SK-N-SH treated with all-trans-retinoic acid at 6 μM for 48 hours (cell line): ENCODE results near the gene UBA6.
A peak's percentile ranks its signal among the peaks of the same experiment; 100 is the strongest.

Source experiments
- ATAC-seq: fragments of 200-7000 bp; cut with Tn5 transposase; 3 replicates; pipeline ENCODE4 v1.9.1; 2020; ENCODE audit warnings: mild to moderate bottlenecking, moderate library complexity
- ARNTL ChIP-seq: fragments of 450-650 bp; formaldehyde crosslinking; IDR thresholded peaks from 2 replicates; pipeline ENCODE4 v1.5.0; 2020; ENCODE audit warnings: low read depth, mild to moderate bottlenecking, moderate library complexity, borderline replicate concordance
- BACH2 ChIP-seq: fragments of 250-450 bp; sonication (Bioruptor Pico); IDR thresholded peaks from 2 replicates; pipeline ENCODE4 v1.9.0; 2021; ENCODE audit warnings: mild to moderate bottlenecking, borderline replicate concordance
- CREB5 ChIP-seq: fragments of 250-450 bp; sonication (Bioruptor Pico); IDR thresholded peaks from 2 replicates; pipeline ENCODE4 v1.5.1; 2020; ENCODE audit warnings: low read depth, mild to moderate bottlenecking, moderate library complexity
- CSDC2 ChIP-seq: fragments of 250-450 bp; sonication (Bioruptor Pico); IDR thresholded peaks from 2 replicates; pipeline ENCODE4 v1.5.0; 2020; ENCODE audit warnings: mild to moderate bottlenecking, moderate library complexity
- CSRNP3 ChIP-seq: fragments of 250-450 bp; sonication (Bioruptor Pico); IDR thresholded peaks from 2 replicates; pipeline ENCODE4 v1.5.1; 2021; ENCODE audit warnings: mild to moderate bottlenecking, moderate library complexity
- ESRRG ChIP-seq: fragments of 250-450 bp; sonication (Bioruptor Pico); IDR thresholded peaks from 2 replicates; pipeline ENCODE4 v1.6.1; 2021; ENCODE audit warnings: mild to moderate bottlenecking
- GLIS3 ChIP-seq: fragments of 250-450 bp; sonication (Bioruptor Pico); IDR thresholded peaks from 2 replicates; pipeline ENCODE4 v1.5.0; 2020; ENCODE audit warnings: mild to moderate bottlenecking, moderate library complexity
- ISL1 ChIP-seq: fragments of 250-450 bp; sonication (Bioruptor Pico); IDR thresholded peaks from 2 replicates; pipeline ENCODE4 v2.1.2; 2022; ENCODE audit warnings: mild to moderate bottlenecking, moderate library complexity
- OSR1 ChIP-seq: fragments of 250-450 bp; sonication (Bioruptor Pico); IDR thresholded peaks from 2 replicates; pipeline ENCODE4 v1.8.0; 2022; ENCODE audit warnings: moderate library complexity, mild to moderate bottlenecking, inconsistent platforms
- POU6F1 ChIP-seq: fragments of 250-450 bp; sonication (Bioruptor Pico); IDR thresholded peaks from 2 replicates; pipeline ENCODE4 v1.8.0; 2021; ENCODE audit warnings: low read depth, mild to moderate bottlenecking, moderate library complexity, borderline replicate concordance
- PPARA ChIP-seq: fragments of 250-450 bp; sonication (Bioruptor Pico); IDR thresholded peaks from 2 replicates; pipeline ENCODE4 v1.5.0; 2020; ENCODE audit warnings: mild to moderate bottlenecking, borderline replicate concordance
- RARB ChIP-seq: fragments of 250-450 bp; sonication (Bioruptor Pico); IDR thresholded peaks from 2 replicates; pipeline ENCODE4 v1.8.0; 2021; ENCODE audit warnings: mild to moderate bottlenecking, moderate library complexity
- SNAI2 ChIP-seq: fragments of 250-450 bp; sonication (Bioruptor Pico); IDR thresholded peaks from 2 replicates; pipeline ENCODE4 v1.5.0; 2020; ENCODE audit warnings: mild to moderate bottlenecking, moderate library complexity
- TCF4 ChIP-seq: fragments of 250-450 bp; sonication (Bioruptor Pico); IDR thresholded peaks from 2 replicates; pipeline ENCODE4 v1.8.0; 2021; ENCODE audit warnings: mild to moderate bottlenecking, moderate library complexity, borderline replicate concordance
- TSHZ2 ChIP-seq: fragments of 250-450 bp; sonication (Bioruptor Pico); IDR thresholded peaks from 2 replicates; pipeline ENCODE4 v1.5.0; 2020; ENCODE audit warnings: mild to moderate bottlenecking, moderate library complexity
- ZFP3 ChIP-seq: fragments of 250-450 bp; sonication (Bioruptor Pico); IDR thresholded peaks from 2 replicates; pipeline ENCODE4 v1.5.0; 2020; ENCODE audit warnings: mild to moderate bottlenecking, moderate library complexity
- ZFP30 ChIP-seq: fragments of 450-650 bp; formaldehyde crosslinking; IDR thresholded peaks from 2 replicates; pipeline ENCODE4 v1.5.0; 2022; ENCODE audit warnings: mild to moderate bottlenecking, moderate library complexity
- ZNF565 ChIP-seq: fragments of 450-650 bp; formaldehyde crosslinking; conservative IDR thresholded peaks from 2 replicates; pipeline ENCODE4 v1.5.0; 2020; ENCODE audit warnings: low read depth, mild to moderate bottlenecking, moderate library complexity
- ZNF70 ChIP-seq: fragments of 450-650 bp; formaldehyde crosslinking; IDR thresholded peaks from 2 replicates; pipeline ENCODE4 v1.5.0; 2020; ENCODE audit warnings: mild to moderate bottlenecking, moderate library complexity
- ZNF8 ChIP-seq: fragments of 450-650 bp; formaldehyde crosslinking; IDR thresholded peaks from 2 replicates; pipeline ENCODE4 v1.5.0; 2020; ENCODE audit warnings: mild to moderate bottlenecking, moderate library complexity
- TF ChIP-seq, protein P1 (sequence below): fragments of 250-450 bp; sonication (Bioruptor Pico); IDR thresholded peaks from 2 replicates; pipeline ENCODE4 v1.8.0; 2020; ENCODE audit warnings: mild to moderate bottlenecking, moderate library complexity, borderline replicate concordance

The UBA6 gene

DNA sequence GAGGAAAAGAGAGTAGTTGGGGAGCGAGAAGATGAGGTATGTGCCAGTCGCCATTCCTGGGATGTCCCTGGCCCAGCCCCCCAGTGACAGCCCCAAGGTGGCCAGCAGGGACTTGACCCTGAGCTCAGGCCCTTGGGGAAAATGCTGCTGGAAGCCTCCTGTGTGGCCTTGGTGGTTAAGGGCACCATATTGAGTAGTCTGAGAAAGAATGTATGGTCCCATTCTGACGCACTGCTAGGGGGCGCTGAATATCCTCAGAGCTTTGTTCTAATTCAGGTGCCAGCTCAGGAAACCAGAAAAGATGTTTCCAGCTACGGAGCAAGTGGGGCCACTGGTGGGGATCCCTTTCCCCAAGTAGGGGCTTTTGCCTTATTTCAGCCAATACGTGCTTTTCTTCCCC lies 14.0 kb upstream of the UBA6 start:
- TF ChIP-seq GLIS3 (CRISPR knock-in tag) (no peak), BACH2 (no peak), RARB (CRISPR knock-in tag) (no peak), CSRNP3 (CRISPR knock-in tag) (no peak), CREB5 (CRISPR knock-in tag) (no peak), ZNF8 (CRISPR knock-in tag) (no peak), SNAI2 (CRISPR knock-in tag) (no peak), POU6F1 (CRISPR knock-in tag) (no peak), ESRRG (CRISPR knock-in tag) (no peak), TCF4 (CRISPR knock-in tag) (no peak), ZFP30 (CRISPR knock-in tag) (no peak), ZNF70 (no peak), CSDC2 (CRISPR knock-in tag) (no peak), PPARA (no peak), ISL1 (CRISPR knock-in tag) (no peak)
- TF ChIP-seq, protein P1, sequence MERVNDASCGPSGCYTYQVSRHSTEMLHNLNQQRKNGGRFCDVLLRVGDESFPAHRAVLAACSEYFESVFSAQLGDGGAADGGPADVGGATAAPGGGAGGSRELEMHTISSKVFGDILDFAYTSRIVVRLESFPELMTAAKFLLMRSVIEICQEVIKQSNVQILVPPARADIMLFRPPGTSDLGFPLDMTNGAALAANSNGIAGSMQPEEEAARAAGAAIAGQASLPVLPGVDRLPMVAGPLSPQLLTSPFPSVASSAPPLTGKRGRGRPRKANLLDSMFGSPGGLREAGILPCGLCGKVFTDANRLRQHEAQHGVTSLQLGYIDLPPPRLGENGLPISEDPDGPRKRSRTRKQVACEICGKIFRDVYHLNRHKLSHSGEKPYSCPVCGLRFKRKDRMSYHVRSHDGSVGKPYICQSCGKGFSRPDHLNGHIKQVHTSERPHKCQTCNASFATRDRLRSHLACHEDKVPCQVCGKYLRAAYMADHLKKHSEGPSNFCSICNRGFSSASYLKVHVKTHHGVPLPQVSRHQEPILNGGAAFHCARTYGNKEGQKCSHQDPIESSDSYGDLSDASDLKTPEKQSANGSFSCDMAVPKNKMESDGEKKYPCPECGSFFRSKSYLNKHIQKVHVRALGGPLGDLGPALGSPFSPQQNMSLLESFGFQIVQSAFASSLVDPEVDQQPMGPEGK (CRISPR knock-in tag): no peak
- no peak for ATAC-seq

- peak; percentile 25; the same call in 2 of the 3 replicates for ATAC-seq
- TF ChIP-seq ESRRG (CRISPR knock-in tag): no peak
- no peak for TF ChIP-seq TCF4 (CRISPR knock-in tag)
- no peak for TF ChIP-seq ISL1 (CRISPR knock-in tag)
- TF ChIP-seq ZFP3: no peak
- no peak for TF ChIP-seq ZNF70
- no peak for TF ChIP-seq ARNTL
- TF ChIP-seq PPARA: no peak
- TF ChIP-seq ZFP30 (CRISPR knock-in tag): no peak
- TF ChIP-seq ZNF565 (CRISPR knock-in tag): no peak
- no peak for TF ChIP-seq GLIS3 (CRISPR knock-in tag)
- no peak for TF ChIP-seq POU6F1 (CRISPR knock-in tag)
- TF ChIP-seq OSR1: no peak
- TF ChIP-seq CREB5 (CRISPR knock-in tag): no peak
- TF ChIP-seq SNAI2 (CRISPR knock-in tag): no peak
- TF ChIP-seq CSDC2 (CRISPR knock-in tag): no peak
- TF ChIP-seq, protein P1 (CRISPR knock-in tag): no peak
- no peak for TF ChIP-seq RARB (CRISPR knock-in tag)
- no peak for TF ChIP-seq CSRNP3 (CRISPR knock-in tag)
- no peak for TF ChIP-seq BACH2
- no peak for TF ChIP-seq TSHZ2 (CRISPR knock-in tag)
Measured at GRCh38 chr4:67714248-67714583, 13.3 kb upstream of the UBA6 start.
